SH-SY5Y (cell line): ENCODE results near the gene PRUNE2.

Experiments used
- GATA2 ChIP-seq: IDR thresholded peaks from 2 replicates; pipeline ENCODE4 v1.6.1; 2011; ENCODE audit warnings: mild to moderate bottlenecking, low read depth, low read length
- GATA3 ChIP-seq: IDR thresholded peaks from 2 replicates; pipeline ENCODE4 v1.6.1; 2011; ENCODE audit warnings: low read depth, mild to moderate bottlenecking, low read length, moderate library complexity

- no peak for TF ChIP-seq GATA2
- no peak for TF ChIP-seq GATA3
Measured at GRCh38 chr9:76883341-76883855, 22.5 kb downstream of the PRUNE2 start.
